ENCODE results near the gene ELOVL2.
"Not testable (repeated sequence)": the region's sequence is repeated elsewhere in the genome, so short reads cannot be mapped to it uniquely, and the experiment has no call there.

ELOVL2 gene

GRCh38 chr6:11043961-11044711 is at the start of gene ELOVL2:
Gene ELOVL2 (minus strand): TSS chr6:11044305. CDS start chr6:11044230, 75 bp downstream.
- peak; percentile 9 for DNase-seq

- DNase-seq, result no peak
Measured at GRCh38 chr6:11093376-11093625, 49.2 kb upstream of the ELOVL2 start.

- no peak for DNase-seq
Measured at GRCh38 chr6:11092668-11093375, 48.7 kb upstream of the ELOVL2 start.

GRCh38 chr6:11091141-11091540 is 47.0 kb upstream of the ELOVL2 start:
- not testable (repeated sequence) for DNase-seq

GRCh38 chr6:11089695-11090094 is 45.6 kb upstream of the ELOVL2 start:
- DNase-seq, result no peak

- not testable (repeated sequence) for DNase-seq
Measured at GRCh38 chr6:11087141-11087812, 43.2 kb upstream of the ELOVL2 start.

- no peak for DNase-seq
Measured at GRCh38 chr6:11085758-11086435, 41.8 kb upstream of the ELOVL2 start.

GRCh38 chr6:11083956-11084355 is 39.9 kb upstream of the ELOVL2 start:
- no peak for DNase-seq

- DNase-seq, result no peak
Measured at GRCh38 chr6:11083491-11083890, 39.4 kb upstream of the ELOVL2 start.

GRCh38 chr6:11080296-11080695 is 36.2 kb upstream of the ELOVL2 start:
- DNase-seq, result no peak

GRCh38 chr6:11078266-11078665 is 34.2 kb upstream of the ELOVL2 start:
- no peak for DNase-seq

GRCh38 chr6:11076540-11076939 is 32.4 kb upstream of the ELOVL2 start:
- DNase-seq, result no peak

- DNase-seq, result no peak
Measured at GRCh38 chr6:11072101-11072500, 28.0 kb upstream of the ELOVL2 start.

GRCh38 chr6:11069760-11070159 is 25.7 kb upstream of the ELOVL2 start:
- no peak for DNase-seq

- no peak for DNase-seq
Measured at GRCh38 chr6:11067348-11067747, 23.2 kb upstream of the ELOVL2 start.

- DNase-seq, result no peak
Measured at GRCh38 chr6:11066505-11067347, 22.6 kb upstream of the ELOVL2 start.

- DNase-seq, result no peak
Measured at GRCh38 chr6:11065436-11066202, 21.5 kb upstream of the ELOVL2 start.

GRCh38 chr6:11064836-11065235 is 20.7 kb upstream of the ELOVL2 start:
- no peak for DNase-seq

GRCh38 chr6:11062715-11063114 is 18.6 kb upstream of the ELOVL2 start:
- DNase-seq, result no peak

- DNase-seq, result no peak
Measured at GRCh38 chr6:11062083-11062482, 18.0 kb upstream of the ELOVL2 start.

GRCh38 chr6:11058406-11058805 is 14.3 kb upstream of the ELOVL2 start:
- DNase-seq, result no peak

GRCh38 chr6:11056871-11057270 is 12.8 kb upstream of the ELOVL2 start:
- DNase-seq, result no peak

Measured in CD4-positive, alpha-beta T cell treated with Interleukin-17A for 4 hours (primary cell).